Mucosa of rectum (tissue), 2 donors: Measurements from ENCODE around the gene ARSB.

Experiments
- H3K27ac ChIP-seq, 2 donors: one replicate each; pipeline ENCODE4 v1.7.0; 2013; ENCODE audit warnings: inconsistent platforms in 2 of 2, low read depth in 2 of 2, low read length in 2 of 2
- H3K27me3 ChIP-seq, 2 donors: one replicate each; pipeline ENCODE4 v1.7.0; 2013; ENCODE audit warnings: low read length in 2 of 2; ENCODE audit not compliant: control insufficient read depth in 2 of 2, insufficient read depth in 2 of 2
- H3K36me3 ChIP-seq, 2 donors: one replicate each; pipeline ENCODE4 v1.7.0; 2013; ENCODE audit warnings: low read length in 2 of 2; ENCODE audit not compliant: control insufficient read depth in 2 of 2, insufficient read depth in 2 of 2
- H3K4me1 ChIP-seq, 2 donors: one replicate each; pipeline ENCODE4 v1.7.0; 2013; ENCODE audit warnings: low read length in 2 of 2, mild to moderate bottlenecking in 1 of 2; ENCODE audit not compliant: control insufficient read depth in 2 of 2, insufficient read depth in 2 of 2
- H3K4me3 ChIP-seq, 2 donors: one replicate each; pipeline ENCODE4 v1.7.0; 2013; ENCODE audit warnings: low read length in 2 of 2
- H3K9ac ChIP-seq, 2 donors: one replicate each; pipeline ENCODE4 v1.7.0; 2013; ENCODE audit warnings: low read length in 2 of 2, low read depth in 1 of 2, mild to moderate bottlenecking in 1 of 2
- H3K9me3 ChIP-seq, 2 donors: one replicate each; pipeline ENCODE4 v1.7.0; 2013; ENCODE audit warnings: low read length in 2 of 2; ENCODE audit not compliant: control insufficient read depth in 2 of 2
- donor health status: healthy.
- donor health status: Normal muscosa, but diverticular disease.

ARSB gene

GRCh38 chr5:78827725-78828124 lies 157.4 kb downstream of the ARSB start:
- peaks cover 0 to 6% of the 10 kb centered on the region in 2 donors for H3K4me1 ChIP-seq
- H3K27ac ChIP-seq = no peak overlapping the region
- no peaks in the 10 kb centered on the region for H3K9me3 ChIP-seq
- no peaks in the 10 kb centered on the region for H3K27me3 ChIP-seq
- no peak overlapping the region for H3K9ac ChIP-seq
- no peaks in the 10 kb centered on the region for H3K36me3 ChIP-seq
- H3K4me3 ChIP-seq = no peak overlapping the region

- Histone ChIP-seq H3K4me1 (no peaks in the 10 kb centered on the region), H3K36me3 (no peaks in the 10 kb centered on the region), H3K4me3 (no peak overlapping the region), H3K9ac (no peak overlapping the region), H3K9me3 (no peaks in the 10 kb centered on the region), H3K27ac (no peak overlapping the region), H3K27me3 (no peaks in the 10 kb centered on the region)
These were observed 160.3 kb downstream of the ARSB start for GRCh38 chr5:78824831-78825281.

GRCh38 chr5:78823196-78823595 lies 161.9 kb downstream of the ARSB start:
- Histone ChIP-seq H3K4me3 (no peak overlapping the region), H3K9ac (no peak overlapping the region), H3K27me3 (no peaks in the 10 kb centered on the region), H3K36me3 (no peaks in the 10 kb centered on the region), H3K27ac (no peak overlapping the region), H3K4me1 (no peaks in the 10 kb centered on the region), H3K9me3 (no peaks in the 10 kb centered on the region)

- H3K4me3 ChIP-seq = no peak overlapping the region
- H3K4me1 ChIP-seq = no peaks in the 10 kb centered on the region
- no peaks in the 10 kb centered on the region for H3K9me3 ChIP-seq
- no peaks in the 10 kb centered on the region for H3K27me3 ChIP-seq
- H3K36me3 ChIP-seq = no peaks in the 10 kb centered on the region
- no peak overlapping the region for H3K27ac ChIP-seq
- no peak overlapping the region for H3K9ac ChIP-seq
These were observed 163.5 kb downstream of the ARSB start for GRCh38 chr5:78821536-78822021.

- H3K4me3 ChIP-seq = no peak overlapping the region
- H3K27ac ChIP-seq = no peak overlapping the region
- no peak overlapping the region for H3K9ac ChIP-seq
- no peaks in the 10 kb centered on the region for H3K9me3 ChIP-seq
- H3K27me3 ChIP-seq = no peaks in the 10 kb centered on the region
- H3K4me1 ChIP-seq = no peaks in the 10 kb centered on the region
- no peaks in the 10 kb centered on the region for H3K36me3 ChIP-seq
These were observed 165.4 kb downstream of the ARSB start for GRCh38 chr5:78819707-78820106.

GRCh38 chr5:78819166-78819565 lies 165.9 kb downstream of the ARSB start:
- H3K27me3 ChIP-seq = no peaks in the 10 kb centered on the region
- no peak overlapping the region for H3K27ac ChIP-seq
- no peak overlapping the region for H3K4me3 ChIP-seq
- H3K9ac ChIP-seq = no peak overlapping the region
- no peaks in the 10 kb centered on the region for H3K36me3 ChIP-seq
- no peaks in the 10 kb centered on the region for H3K4me1 ChIP-seq
- no peaks in the 10 kb centered on the region for H3K9me3 ChIP-seq

- Histone ChIP-seq H3K36me3 (no peaks in the 10 kb centered on the region), H3K4me3 (no peak overlapping the region), H3K9me3 (no peaks in the 10 kb centered on the region), H3K9ac (no peak overlapping the region), H3K27me3 (no peaks in the 10 kb centered on the region), H3K4me1 (no peaks in the 10 kb centered on the region), H3K27ac (no peak overlapping the region)
These were observed 168.9 kb downstream of the ARSB start for GRCh38 chr5:78816143-78816765.

- no peaks in the 10 kb centered on the region for H3K4me1 ChIP-seq
- H3K9me3 ChIP-seq = no peaks in the 10 kb centered on the region
- no peak overlapping the region for H3K27ac ChIP-seq
- H3K36me3 ChIP-seq = no peaks in the 10 kb centered on the region
- no peaks in the 10 kb centered on the region for H3K27me3 ChIP-seq
- H3K9ac ChIP-seq = no peak overlapping the region
- H3K4me3 ChIP-seq = no peak overlapping the region
These were observed 171.1 kb downstream of the ARSB start for GRCh38 chr5:78813906-78814530.

GRCh38 chr5:78813286-78813685 lies 171.8 kb downstream of the ARSB start:
- H3K36me3 ChIP-seq = no peaks in the 10 kb centered on the region
- no peaks in the 10 kb centered on the region for H3K27me3 ChIP-seq
- no peak overlapping the region for H3K4me3 ChIP-seq
- no peaks in the 10 kb centered on the region for H3K9me3 ChIP-seq
- H3K9ac ChIP-seq = no peak overlapping the region
- no peak overlapping the region for H3K27ac ChIP-seq
- H3K4me1 ChIP-seq = no peaks in the 10 kb centered on the region

- Histone ChIP-seq H3K27me3 (no peaks in the 10 kb centered on the region), H3K9me3 (no peaks in the 10 kb centered on the region), H3K27ac (no peak overlapping the region), H3K4me3 (no peak overlapping the region), H3K36me3 (no peaks in the 10 kb centered on the region), H3K9ac (no peak overlapping the region), H3K4me1 (no peaks in the 10 kb centered on the region)
These were observed 173.2 kb downstream of the ARSB start for GRCh38 chr5:78811866-78812265.
